Neural cell (in vitro differentiated cells): ENCODE results near the gene TDG. TPM values are rescaled to one million over a fixed set of nuclear protein-coding genes. Genes with fewer than 3 reads are reported as not detected.

Source experiments
- H2AFZ ChIP-seq: fragments of 200-600, 300-800 bp; sonication (generic), shearing (Covaris generic); 2 replicates; pipeline ENCODE4 v1.6.0; 2014; ENCODE audit warnings: low read depth, mild to moderate bottlenecking, antibody characterized with exemption, low read length, moderate library complexity
- H3F3A ChIP-seq: fragments of 200-600 bp; shearing (Covaris generic); 2 replicates; pipeline ENCODE4 v1.6.1; 2016; ENCODE audit warnings: mild to moderate bottlenecking, moderate library complexity, mixed read lengths, antibody characterized with exemption, low read length; ENCODE audit not compliant: insufficient read depth, poor library complexity, severe bottlenecking
- H3K27ac ChIP-seq: fragments of 200-600, 300-800 bp; sonication (generic), shearing (Covaris generic); 2 replicates; pipeline ENCODE4 v1.5.1; 2014; ENCODE audit warnings: mild to moderate bottlenecking, low read length, moderate library complexity
- H3K27me3 ChIP-seq: fragments of 300-800, 200-600 bp; sonication (generic), shearing (Covaris generic); 2 replicates; pipeline ENCODE4 v1.6.0; 2014; ENCODE audit warnings: mild to moderate bottlenecking, low read depth, low read length, moderate library complexity; ENCODE audit not compliant: insufficient read depth
- H3K36me3 ChIP-seq: fragments of 300-800, 200-600 bp; sonication (generic), shearing (Covaris generic); 2 replicates; pipeline ENCODE4 v1.5.1; 2014; ENCODE audit warnings: mild to moderate bottlenecking, antibody characterized with exemption, low read length, moderate library complexity; ENCODE audit not compliant: insufficient read depth
- H3K4me2 ChIP-seq: fragments of 300-800, 200-600 bp; sonication (generic), shearing (Covaris generic); 2 replicates; pipeline ENCODE4 v1.6.0; 2014; ENCODE audit warnings: mild to moderate bottlenecking, low read length
- H3K4me3 ChIP-seq: fragments of 300-800, 200-600 bp; sonication (generic), shearing (Covaris generic); 2 replicates; pipeline ENCODE4 v1.5.1; 2014; ENCODE audit warnings: mild to moderate bottlenecking, low read length, moderate library complexity
- H3K79me2 ChIP-seq: fragments of 200-600 bp; shearing (Covaris generic); replicated peaks from 2 replicates; pipeline ENCODE4 v1.6.0; 2014; ENCODE audit warnings: mild to moderate bottlenecking, low read length, moderate library complexity; ENCODE audit not compliant: insufficient read depth
- H3K9ac ChIP-seq: fragments of 300-800, 200-600 bp; sonication (generic), shearing (Covaris generic); 2 replicates; pipeline ENCODE4 v1.6.1; 2016; ENCODE audit warnings: mild to moderate bottlenecking, low read length, mixed read lengths
- H3K9me2 ChIP-seq: fragments of 200-600 bp; shearing (Covaris generic); 2 replicates; pipeline ENCODE4 v1.6.1; 2016; ENCODE audit warnings: mild to moderate bottlenecking, low read length, mixed read lengths; ENCODE audit not compliant: insufficient read depth
- H3K9me3 ChIP-seq: fragments of 200-600, 300-800 bp; sonication (generic), shearing (Covaris generic); 2 replicates; pipeline ENCODE4 v1.6.1; 2016; ENCODE audit warnings: mild to moderate bottlenecking, mixed run types, low read length, moderate library complexity, mixed read lengths
- H4K20me1 ChIP-seq: fragments of 200-600 bp; shearing (Covaris generic); 2 replicates; pipeline ENCODE4 v1.6.1; 2016; ENCODE audit warnings: mild to moderate bottlenecking, mixed run types; ENCODE audit not compliant: insufficient read depth
- CTCF ChIP-seq: fragments of 450-650 bp; IDR thresholded peaks from 2 replicates; pipeline ENCODE4 v1.5.1; 2014; ENCODE audit warnings: antibody characterized with exemption, mild to moderate bottlenecking, moderate library complexity; ENCODE audit not compliant: poor library complexity, severe bottlenecking
- EP300 ChIP-seq: fragments of 450-650 bp; conservative IDR thresholded peaks from 2 replicates; pipeline ENCODE4 v1.6.1; 2014; ENCODE audit warnings: antibody characterized with exemption, mild to moderate bottlenecking, moderate library complexity; ENCODE audit not compliant: poor library complexity, severe bottlenecking
- MXI1 ChIP-seq: fragments of 450-650 bp; conservative IDR thresholded peaks from 2 replicates; pipeline ENCODE4 v1.6.1; 2014; ENCODE audit warnings: antibody characterized with exemption, mild to moderate bottlenecking; ENCODE audit not compliant: poor library complexity, severe bottlenecking
- POLR2AphosphoS5 ChIP-seq: IDR thresholded peaks from 2 replicates; pipeline ENCODE4 v1.6.1; 2012
- RAD21 ChIP-seq: fragments of 450-650 bp; conservative IDR thresholded peaks from 2 replicates; pipeline ENCODE4 v1.6.1; 2014; ENCODE audit warnings: antibody characterized with exemption, mild to moderate bottlenecking, moderate library complexity
- REST ChIP-seq: IDR thresholded peaks from 2 replicates; pipeline ENCODE4 v1.6.1; 2012; ENCODE audit warnings: borderline replicate concordance
- SMC3 ChIP-seq: fragments of 450-650 bp; conservative IDR thresholded peaks from 2 replicates; pipeline ENCODE4 v1.6.1; 2014; ENCODE audit warnings: antibody characterized with exemption, mild to moderate bottlenecking, moderate library complexity; ENCODE audit not compliant: poor library complexity
- TAF1 ChIP-seq: IDR thresholded peaks from 2 replicates; pipeline ENCODE4 v1.6.1; 2012; ENCODE audit warnings: low read depth
- polyA plus RNA-seq: library from polyadenylated mRNA; depleted of rRNA; stranded (reverse); fragments of >200 nt; gene quantifications from 2 replicates; pipeline ENCODE4 v1.2.3, GENCODE V29; 2014

Gene TDG
- polyA plus RNA-seq, 1 donor from 2014 or later = 128 TPM

- TF ChIP-seq TAF1 (no peak), POLR2AphosphoS5 (no peak), CTCF (no peak), REST (no peak), SMC3 (no peak)
- no peaks in the 10 kb centered on the region for H3K9me3 ChIP-seq
- H3K36me3 ChIP-seq = peaks cover 3% of the 10 kb centered on the region
- no peaks in the 10 kb centered on the region for H4K20me1 ChIP-seq
- no peak overlapping the region for H3K27ac ChIP-seq
- no peak overlapping the region for H3K4me3 ChIP-seq
- no peak overlapping the region for H2AFZ ChIP-seq
- no peaks in the 10 kb centered on the region for H3F3A ChIP-seq
- no peak overlapping the region for H3K9ac ChIP-seq
- H3K27me3 ChIP-seq = no peaks in the 10 kb centered on the region
- no peaks in the 10 kb centered on the region for H3K9me2 ChIP-seq
- peaks cover 33% of the 10 kb centered on the region for H3K79me2 ChIP-seq
- no peak overlapping the region for H3K4me2 ChIP-seq
These were observed 12.8 kb downstream of the TDG start for GRCh38 chr12:103978384-103978982.

- Histone ChIP-seq H3K79me2 (no peaks in the 10 kb centered on the region), H3K9me3 (no peaks in the 10 kb centered on the region), H3K27me3 (no peaks in the 10 kb centered on the region), H2AFZ (no peak overlapping the region), H3F3A (no peaks in the 10 kb centered on the region), H3K36me3 (peaks cover 10% of the 10 kb centered on the region), H3K4me3 (no peak overlapping the region), H3K27ac (no peak overlapping the region), H4K20me1 (no peaks in the 10 kb centered on the region), H3K4me2 (no peak overlapping the region), H3K9me2 (no peaks in the 10 kb centered on the region), H3K9ac (no peak overlapping the region)
- TF ChIP-seq TAF1 (no peak), POLR2AphosphoS5 (no peak), RAD21 (no peak), CTCF (no peak), MXI1 (no peak), EP300 (no peak)
These were observed 21.2 kb downstream of the TDG start for GRCh38 chr12:103986829-103987228.
